ENCODE results near the gene C3orf52.

C3orf52 gene

GRCh38 chr3:112115806-112116383 is 29.7 kb downstream of the C3orf52 start:
- no peaks in the 10 kb centered on the region for H3K36me3 ChIP-seq (ENCODE audit: insufficient read depth, low read length)
- H2AFZ ChIP-seq (ENCODE audit: low read depth, low read length), result no peak overlapping the region
- H3K4me3 ChIP-seq (ENCODE audit: low read length), result no peak overlapping the region
- peaks cover 3% of the 10 kb centered on the region for H3K4me1 ChIP-seq (ENCODE audit: insufficient read depth, low read length)
- H3K27me3 ChIP-seq (ENCODE audit: insufficient read depth, low read length), result no peaks in the 10 kb centered on the region
- peaks cover 2% of the 10 kb centered on the region for H3K9me3 ChIP-seq (ENCODE audit: low read length)

GRCh38 chr3:112116748-112117186 is 30.6 kb downstream of the C3orf52 start:
- Histone ChIP-seq H3K9me3 (ENCODE audit: low read length) (peaks cover 2% of the 10 kb centered on the region), H3K36me3 (ENCODE audit: insufficient read depth, low read length) (no peaks in the 10 kb centered on the region), H2AFZ (ENCODE audit: low read depth, low read length) (no peak overlapping the region), H3K4me1 (ENCODE audit: insufficient read depth, low read length) (peaks cover 3% of the 10 kb centered on the region), H3K4me3 (ENCODE audit: low read length) (no peak overlapping the region), H3K27me3 (ENCODE audit: insufficient read depth, low read length) (no peaks in the 10 kb centered on the region)

- H3K4me1 ChIP-seq (ENCODE audit: insufficient read depth, low read length), result peaks cover 3% of the 10 kb centered on the region
- H3K4me3 ChIP-seq (ENCODE audit: low read length), result no peak overlapping the region
- H3K9me3 ChIP-seq (ENCODE audit: low read length), result peaks cover 2% of the 10 kb centered on the region
- H2AFZ ChIP-seq (ENCODE audit: low read depth, low read length), result no peak overlapping the region
- H3K36me3 ChIP-seq (ENCODE audit: insufficient read depth, low read length), result no peaks in the 10 kb centered on the region
- H3K27me3 ChIP-seq (ENCODE audit: insufficient read depth, low read length), result no peaks in the 10 kb centered on the region
Measured at GRCh38 chr3:112117415-112117814, 31.2 kb downstream of the C3orf52 start.

- Histone ChIP-seq H3K9me3 (ENCODE audit: low read length) (peaks cover 1% of the 10 kb centered on the region), H3K4me1 (ENCODE audit: insufficient read depth, low read length) (peaks cover 3% of the 10 kb centered on the region), H3K36me3 (ENCODE audit: insufficient read depth, low read length) (no peaks in the 10 kb centered on the region), H3K4me3 (ENCODE audit: low read length) (no peak overlapping the region), H2AFZ (ENCODE audit: low read depth, low read length) (no peak overlapping the region), H3K27me3 (ENCODE audit: insufficient read depth, low read length) (no peaks in the 10 kb centered on the region)
Measured at GRCh38 chr3:112117841-112118571, 31.8 kb downstream of the C3orf52 start.

DNA sequence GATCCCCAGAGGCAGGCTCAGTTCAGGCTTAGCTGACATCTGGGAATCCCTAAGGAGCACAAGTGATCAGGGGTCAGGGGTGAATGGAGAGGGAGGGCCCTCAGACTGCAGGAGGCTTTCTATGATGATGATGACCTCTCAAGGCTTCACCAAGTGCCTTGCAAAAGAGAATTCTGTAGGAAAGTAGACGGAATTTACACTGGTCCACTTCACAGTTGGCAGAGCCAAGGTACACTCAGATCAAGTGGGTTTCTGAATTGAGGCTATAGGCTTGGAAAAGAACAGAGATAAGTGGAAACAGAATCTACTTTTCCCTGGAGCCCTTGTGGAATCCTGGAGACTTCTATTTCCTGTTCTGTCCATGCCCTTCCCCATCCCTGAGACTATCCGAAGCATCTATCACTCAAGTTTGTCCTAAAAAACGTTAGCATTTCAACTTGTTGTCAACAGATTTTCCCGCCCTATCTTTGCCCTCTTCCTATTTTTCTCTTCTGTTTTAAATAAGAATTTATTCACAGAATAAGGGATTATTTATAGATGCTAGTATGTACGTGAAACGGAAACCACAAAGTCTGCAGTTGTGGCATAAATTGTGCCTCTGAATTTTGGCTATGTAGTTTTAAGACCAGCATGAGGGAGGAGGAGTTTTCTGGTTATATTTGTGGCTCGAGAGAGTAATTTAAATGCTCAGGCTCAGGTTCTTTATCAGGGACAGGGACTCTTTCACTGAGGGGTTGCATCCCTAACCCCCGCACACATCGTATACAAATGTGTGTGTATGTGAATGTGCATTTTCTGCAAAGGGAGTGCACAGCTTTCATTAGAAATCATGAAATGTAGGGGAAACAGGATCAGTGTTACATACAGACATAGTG is 34.0 kb downstream of the C3orf52 start:
- H3K36me3 ChIP-seq (ENCODE audit: insufficient read depth, low read length), result no peaks in the 10 kb centered on the region
- H3K4me3 ChIP-seq (ENCODE audit: low read length), result no peak overlapping the region
- peaks cover 1% of the 10 kb centered on the region for H3K4me1 ChIP-seq (ENCODE audit: insufficient read depth, low read length)
- no peak overlapping the region for H2AFZ ChIP-seq (ENCODE audit: low read depth, low read length)
- no peaks in the 10 kb centered on the region for H3K9me3 ChIP-seq (ENCODE audit: low read length)
- no peaks in the 10 kb centered on the region for H3K27me3 ChIP-seq (ENCODE audit: insufficient read depth, low read length)

GRCh38 chr3:112121577-112122547 is 35.7 kb downstream of the C3orf52 start:
- H3K9me3 ChIP-seq (ENCODE audit: low read length), result no peaks in the 10 kb centered on the region
- peaks cover 6% of the 10 kb centered on the region for H3K4me1 ChIP-seq (ENCODE audit: insufficient read depth, low read length)
- H3K27me3 ChIP-seq (ENCODE audit: insufficient read depth, low read length), result no peaks in the 10 kb centered on the region
- no peak overlapping the region for H2AFZ ChIP-seq (ENCODE audit: low read depth, low read length)
- H3K4me3 ChIP-seq (ENCODE audit: low read length), result no peak overlapping the region
- H3K36me3 ChIP-seq (ENCODE audit: insufficient read depth, low read length), result no peaks in the 10 kb centered on the region

DNA sequence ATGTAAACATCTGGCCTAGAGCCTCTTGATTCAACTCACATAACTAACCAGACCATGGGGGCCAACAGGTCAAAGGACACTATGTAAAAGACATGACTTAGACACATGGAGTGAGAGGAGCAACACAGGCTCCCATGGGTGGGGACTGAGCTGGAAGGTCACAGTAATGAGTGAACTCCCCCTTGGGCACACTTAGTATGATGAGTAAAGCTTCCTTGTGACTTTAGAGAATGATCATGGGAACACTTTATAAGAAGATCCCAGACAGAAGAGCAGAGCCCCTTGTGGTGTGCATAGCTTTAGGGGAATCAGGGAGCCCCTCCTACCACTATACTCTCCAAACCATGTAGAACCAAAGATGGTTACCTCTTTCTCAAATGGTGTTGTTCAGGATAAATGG is 36.7 kb downstream of the C3orf52 start:
- no peaks in the 10 kb centered on the region for H3K9me3 ChIP-seq (ENCODE audit: low read length)
- peaks cover 7% of the 10 kb centered on the region for H3K4me1 ChIP-seq (ENCODE audit: insufficient read depth, low read length)
- no peak overlapping the region for H3K4me3 ChIP-seq (ENCODE audit: low read length)
- no peaks in the 10 kb centered on the region for H3K36me3 ChIP-seq (ENCODE audit: insufficient read depth, low read length)
- H3K27me3 ChIP-seq (ENCODE audit: insufficient read depth, low read length), result no peaks in the 10 kb centered on the region
- H2AFZ ChIP-seq (ENCODE audit: low read depth, low read length), result no peak overlapping the region

DNA sequence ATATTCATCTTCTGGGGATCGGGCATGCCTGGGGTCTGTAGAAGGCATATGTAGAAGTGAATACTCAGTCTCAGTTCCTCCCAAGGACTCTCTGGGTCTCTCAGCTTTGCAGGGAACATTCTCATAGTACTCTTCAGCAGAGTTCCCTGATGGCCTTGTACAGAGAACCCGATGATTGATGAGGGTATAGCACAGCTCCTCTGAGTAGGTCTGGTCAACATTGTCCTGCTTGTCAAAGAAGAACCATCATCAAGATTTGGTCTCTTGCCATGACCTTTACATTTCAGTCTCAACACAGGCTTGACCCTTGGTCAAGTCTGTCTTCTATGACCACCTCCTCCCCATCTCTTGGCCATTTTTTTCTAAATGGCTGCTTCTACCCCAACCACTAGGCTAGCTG is 37.4 kb downstream of the C3orf52 start:
- H2AFZ ChIP-seq (ENCODE audit: low read depth, low read length), result no peak overlapping the region

GRCh38 chr3:112124907-112125607 is 38.9 kb downstream of the C3orf52 start:
- Histone ChIP-seq H3K4me1 (ENCODE audit: insufficient read depth, low read length) (peaks cover 17% of the 10 kb centered on the region), H2AFZ (ENCODE audit: low read depth, low read length) (no peak overlapping the region), H3K27me3 (ENCODE audit: insufficient read depth, low read length) (no peaks in the 10 kb centered on the region), H3K4me3 (ENCODE audit: low read length) (no peak overlapping the region), H3K9me3 (ENCODE audit: low read length) (no peaks in the 10 kb centered on the region), H3K36me3 (ENCODE audit: insufficient read depth, low read length) (no peaks in the 10 kb centered on the region)

More for the DNA sequence above, 37.4 kb downstream of the C3orf52 start:
- Histone ChIP-seq H3K36me3 (ENCODE audit: insufficient read depth, low read length) (no peaks in the 10 kb centered on the region), H3K4me1 (ENCODE audit: insufficient read depth, low read length) (peaks cover 7% of the 10 kb centered on the region), H3K9me3 (ENCODE audit: low read length) (no peaks in the 10 kb centered on the region), H3K27me3 (ENCODE audit: insufficient read depth, low read length) (no peaks in the 10 kb centered on the region), H3K4me3 (ENCODE audit: low read length) (no peak overlapping the region)

GRCh38 chr3:112126511-112126911 is 40.3 kb downstream of the C3orf52 start:
- peaks cover 17% of the 10 kb centered on the region for H3K4me1 ChIP-seq (ENCODE audit: insufficient read depth, low read length)
- peak overlapping the region; percentile 9 for H2AFZ ChIP-seq (ENCODE audit: low read depth, low read length)
- no peaks in the 10 kb centered on the region for H3K36me3 ChIP-seq (ENCODE audit: insufficient read depth, low read length)
- no peaks in the 10 kb centered on the region for H3K9me3 ChIP-seq (ENCODE audit: low read length)
- H3K4me3 ChIP-seq (ENCODE audit: low read length), result no peak overlapping the region
- no peaks in the 10 kb centered on the region for H3K27me3 ChIP-seq (ENCODE audit: insufficient read depth, low read length)

DNA sequence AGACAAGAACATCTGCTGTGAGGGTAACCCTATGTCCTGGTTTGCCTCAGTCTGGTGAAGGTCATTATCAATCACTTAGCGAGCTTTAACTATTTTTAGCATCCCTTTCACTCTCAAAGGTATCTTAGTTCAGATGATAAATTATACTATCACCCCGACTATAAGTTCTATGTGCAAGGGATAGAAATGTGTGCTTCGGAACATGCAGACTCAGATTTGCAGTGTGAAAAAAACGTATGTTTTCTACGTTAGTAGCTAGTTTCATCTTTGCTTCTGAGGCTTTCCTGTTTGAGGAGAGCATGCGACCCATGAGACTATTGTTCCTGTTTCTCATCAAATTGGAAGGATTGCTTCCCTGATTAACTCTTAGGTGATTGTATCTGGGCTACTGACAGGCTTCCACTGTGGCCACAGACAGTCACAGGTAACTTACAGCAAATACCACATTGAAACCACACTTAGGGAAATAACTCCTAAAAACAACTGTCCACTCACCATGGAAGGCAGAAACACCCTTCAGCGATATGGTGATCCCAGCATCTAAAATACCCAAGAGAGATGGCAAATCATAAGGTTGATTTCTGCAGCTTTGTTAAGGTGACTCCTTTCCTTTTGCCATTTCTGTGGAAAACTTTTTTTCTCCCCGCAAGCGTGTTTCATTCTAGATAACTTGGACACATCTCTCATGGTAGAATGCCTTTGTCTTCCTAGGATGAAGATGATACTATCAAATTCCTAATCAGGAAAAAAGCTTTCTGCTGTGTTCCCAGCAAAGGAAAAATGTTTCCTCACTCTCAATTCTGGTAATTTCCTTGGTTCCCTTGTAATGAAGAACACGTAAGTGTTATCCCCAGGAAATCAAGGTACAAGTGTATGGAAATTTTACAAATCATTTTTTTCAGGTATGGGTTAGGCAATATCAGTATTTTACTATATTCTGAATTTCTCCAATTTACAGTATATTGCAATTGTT is 41.6 kb downstream of the C3orf52 start:
- Histone ChIP-seq H2AFZ (ENCODE audit: low read depth, low read length) (peak overlapping the region; percentile 9), H3K4me3 (ENCODE audit: low read length) (no peak overlapping the region), H3K4me1 (ENCODE audit: insufficient read depth, low read length) (peaks cover 17% of the 10 kb centered on the region), H3K27me3 (ENCODE audit: insufficient read depth, low read length) (no peaks in the 10 kb centered on the region), H3K36me3 (ENCODE audit: insufficient read depth, low read length) (no peaks in the 10 kb centered on the region), H3K9me3 (ENCODE audit: low read length) (no peaks in the 10 kb centered on the region)

All from neuron (in vitro differentiated cells).